GM21528 (cell line): Measurements from ENCODE around the gene KMO.
A peak's percentile ranks its signal among the peaks of the same experiment; 100 is the strongest.

Source experiments
- ATAC-seq: cut with Tn5 transposase; IDR thresholded peaks from one replicate; pipeline ENCODE4 v1.9.1; 2021; ENCODE audit warnings: mild to moderate bottlenecking, moderate library complexity; ENCODE audit not compliant: unreplicated experiment, low FRiP score

Gene KMO

DNA sequence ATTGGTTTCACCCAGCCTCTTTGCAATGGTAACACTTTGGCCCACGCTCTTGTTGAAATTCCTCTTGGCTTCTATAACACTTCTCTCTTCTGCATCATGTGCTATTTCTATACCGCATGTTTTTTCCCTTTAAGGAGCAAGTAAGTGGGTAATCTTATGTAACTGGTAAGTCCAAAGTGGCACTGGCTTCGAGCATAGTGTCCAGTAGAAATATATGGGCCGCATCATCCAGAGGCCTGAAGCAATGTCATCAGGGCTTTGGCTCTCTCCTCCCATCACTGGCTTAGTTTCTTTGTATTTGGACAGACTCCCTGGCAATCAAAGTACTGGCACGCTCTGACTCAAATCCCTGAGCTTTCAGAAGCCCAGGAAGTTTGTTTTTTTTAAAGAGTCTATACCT lies 90.5 kb downstream of the KMO start:
- ATAC-seq, result no peak

DNA sequence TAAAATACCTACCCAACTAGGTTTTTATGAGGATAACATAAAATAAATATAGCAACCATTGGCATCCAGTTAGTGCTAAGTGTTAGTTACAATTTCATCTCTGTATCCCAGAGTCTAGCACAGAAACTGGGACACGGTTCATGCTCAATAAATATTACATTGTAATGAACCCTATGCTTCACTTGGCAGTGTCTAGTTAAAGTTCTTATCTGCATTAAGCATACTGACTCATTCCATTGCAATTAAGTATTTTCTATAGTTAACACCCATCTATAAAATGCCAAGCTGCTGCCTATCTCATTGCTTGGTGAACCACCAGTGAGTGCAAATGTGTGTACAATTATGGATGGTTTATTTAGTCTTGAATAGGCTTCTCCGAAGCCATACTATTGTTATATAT lies 92.8 kb downstream of the KMO start:
- ATAC-seq, result no peak

DNA sequence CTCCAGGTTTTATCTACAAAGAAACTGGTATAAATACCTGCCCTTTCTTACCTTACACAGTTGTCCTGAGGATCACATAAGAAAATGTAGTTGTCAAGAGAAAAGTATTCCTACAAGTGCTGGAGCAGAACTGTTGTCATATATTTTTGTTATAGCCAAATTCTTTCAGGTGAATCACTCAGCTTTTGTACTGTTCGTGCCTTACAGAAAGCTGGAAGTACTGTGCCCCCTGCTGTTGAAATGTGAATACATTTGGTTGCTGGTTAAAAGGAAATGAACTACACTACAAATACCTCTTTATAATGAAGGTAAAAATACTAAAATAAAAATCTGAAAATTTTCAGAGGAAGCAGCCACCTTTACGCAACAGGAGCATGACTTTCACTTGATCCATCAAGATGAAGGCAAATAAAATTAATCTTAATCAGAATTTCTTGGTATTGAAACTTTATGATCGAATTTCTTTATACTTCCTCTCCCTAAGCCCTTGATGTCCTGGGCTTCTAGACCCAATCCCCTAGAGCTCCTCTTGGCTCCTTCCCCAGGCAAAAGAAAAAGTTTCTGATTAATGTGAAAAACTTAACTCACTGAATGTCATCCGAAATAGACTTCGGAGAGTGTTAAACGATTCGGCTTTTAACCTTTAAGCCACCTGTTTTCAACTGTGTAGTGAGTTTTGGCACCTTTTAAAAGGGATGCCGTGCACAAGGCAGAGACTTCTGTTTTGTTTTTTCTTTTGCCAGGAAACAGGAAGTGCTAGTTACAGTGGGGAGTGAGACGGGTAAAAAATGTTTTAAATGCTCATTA lies 95.5 kb downstream of the KMO start:
- ATAC-seq, result peak; percentile 77

DNA sequence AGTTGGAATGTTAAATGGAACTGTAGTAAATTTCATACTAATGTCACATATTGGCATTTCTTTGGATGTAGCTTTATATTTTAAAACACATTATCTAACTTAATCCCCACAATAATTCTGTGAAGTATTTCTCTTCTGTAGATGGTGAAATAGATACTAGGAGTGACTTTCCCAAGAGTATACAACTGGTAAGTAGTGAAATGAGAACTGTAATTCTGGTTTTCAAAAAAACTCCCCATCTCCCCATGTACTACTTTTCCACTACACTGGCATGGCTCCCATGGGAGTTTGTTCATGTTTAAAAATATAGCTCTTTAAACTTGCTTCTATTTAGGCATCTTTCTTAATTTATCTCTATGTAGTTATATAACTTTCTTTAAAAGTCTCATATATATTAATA lies 97.8 kb downstream of the KMO start:
- no peak for ATAC-seq

DNA sequence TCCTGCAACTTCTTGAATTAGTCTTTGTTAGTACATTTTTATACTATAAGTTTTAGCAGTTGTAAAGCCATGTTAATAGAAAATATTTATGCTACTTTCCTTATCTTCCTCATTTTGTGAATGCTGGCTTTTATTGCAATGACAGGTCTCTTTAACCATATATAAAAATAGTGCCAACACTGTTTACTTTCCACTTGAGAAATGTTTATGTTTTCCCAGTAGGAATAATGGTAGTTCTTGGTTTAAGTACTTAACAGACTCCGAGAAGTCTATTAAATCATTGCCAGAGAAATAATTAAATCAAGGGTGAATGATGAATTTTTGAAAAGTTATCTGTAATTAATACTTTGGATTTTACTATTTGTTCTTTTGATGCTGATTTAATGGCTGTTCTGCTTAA lies 98.3 kb downstream of the KMO start:
- ATAC-seq, result no peak

DNA sequence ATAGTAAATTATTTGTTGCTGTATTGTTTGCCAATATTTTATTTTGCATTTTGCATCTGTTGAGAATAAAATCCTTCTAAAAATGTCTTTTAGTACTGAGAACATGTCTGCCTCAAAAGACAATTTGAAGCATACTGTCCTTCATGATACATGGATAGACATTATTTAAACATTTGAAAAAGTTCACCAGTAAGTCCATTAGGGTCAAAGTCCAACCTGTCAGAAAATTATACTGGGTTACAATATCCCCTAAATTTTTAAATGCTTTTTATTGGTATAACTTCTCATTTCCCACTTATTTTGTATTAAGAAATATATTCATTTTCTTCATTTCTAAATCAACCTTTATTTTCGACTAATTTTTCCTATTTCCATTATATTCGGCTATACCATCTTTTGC lies 98.7 kb downstream of the KMO start:
- no peak for ATAC-seq

DNA sequence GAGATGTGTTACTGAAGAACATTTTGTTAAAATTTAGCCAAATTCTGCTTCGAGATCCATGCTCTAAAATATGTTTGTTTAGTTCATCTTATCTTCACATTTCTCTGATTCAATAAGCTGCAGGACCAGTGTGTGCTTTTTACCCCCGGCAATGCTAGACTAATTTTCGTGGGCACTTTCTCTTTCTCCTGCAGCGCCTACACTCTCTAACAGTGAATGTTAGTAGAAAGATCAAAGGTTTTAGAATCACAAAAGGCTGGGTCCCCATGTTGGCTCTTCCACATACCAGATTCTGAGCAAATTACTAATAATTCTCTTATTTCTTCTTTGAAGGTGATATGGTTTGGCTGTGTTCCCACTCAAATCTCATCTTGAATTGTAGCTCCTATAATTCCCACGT lies 99.5 kb downstream of the KMO start:
- no peak for ATAC-seq

DNA sequence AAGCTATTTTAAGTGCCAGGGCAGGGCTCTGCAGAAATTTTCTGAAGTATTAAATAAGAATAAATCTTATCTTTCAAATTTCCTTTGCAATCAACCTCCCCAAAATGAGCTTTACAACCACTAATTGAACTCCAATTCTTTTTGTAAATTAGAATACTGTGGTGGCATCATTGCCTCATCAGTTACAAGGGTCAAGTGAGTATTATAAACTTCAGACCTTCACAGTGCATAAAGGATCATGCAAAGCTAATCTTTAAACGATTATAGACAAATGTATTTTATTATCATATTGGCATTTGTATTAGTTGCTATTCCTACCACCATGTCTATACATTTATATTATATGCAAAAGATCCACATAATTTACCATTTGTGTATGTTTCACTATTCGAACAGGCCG lies 100.8 kb downstream of the KMO start:
- ATAC-seq, result no peak

DNA sequence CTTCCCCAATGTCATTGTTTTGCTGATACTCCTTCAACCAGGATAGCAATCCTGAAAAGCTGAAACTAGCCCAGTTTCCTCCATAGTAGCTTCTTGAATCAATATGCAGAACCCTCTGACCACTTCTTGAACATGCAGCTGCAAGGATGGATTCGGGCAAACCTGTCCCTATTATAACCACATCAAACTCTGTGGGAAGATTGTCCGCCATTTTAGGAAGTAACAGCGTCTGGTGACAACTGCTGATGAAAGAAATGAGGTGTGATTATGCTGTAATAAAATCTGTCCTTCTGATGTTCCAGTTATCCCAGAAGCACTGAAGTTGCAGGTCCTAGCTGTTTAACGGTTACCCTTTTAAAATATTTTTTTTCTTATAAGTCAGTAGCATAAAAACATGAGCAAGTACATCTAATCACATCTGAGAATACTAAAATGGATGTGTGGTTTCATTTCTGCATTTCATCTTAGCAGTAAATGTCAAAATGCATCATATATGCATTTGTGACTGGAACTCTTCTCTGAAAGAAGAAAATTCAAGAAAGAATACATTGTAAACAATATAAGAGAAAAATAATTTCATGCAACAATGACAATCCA lies 103.5 kb downstream of the KMO start:
- no peak for ATAC-seq

DNA sequence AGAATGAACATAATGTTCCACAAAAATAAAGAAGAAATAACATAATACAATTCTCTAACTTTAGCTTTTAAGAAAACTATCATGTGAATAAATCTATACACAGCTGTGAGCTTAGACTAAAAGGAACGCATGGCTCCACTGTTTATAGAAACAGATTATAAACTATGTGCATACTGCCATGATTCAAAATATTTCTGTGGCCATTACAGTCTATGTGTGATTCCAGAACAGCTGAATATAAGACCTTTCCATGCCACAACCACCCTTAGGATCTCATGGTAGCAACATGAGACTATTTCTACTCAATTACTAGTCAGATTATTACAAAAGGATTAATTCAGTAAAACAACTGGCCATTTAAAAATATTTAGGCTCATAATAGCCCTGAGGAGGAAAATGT lies 104.1 kb downstream of the KMO start:
- no peak for ATAC-seq

DNA sequence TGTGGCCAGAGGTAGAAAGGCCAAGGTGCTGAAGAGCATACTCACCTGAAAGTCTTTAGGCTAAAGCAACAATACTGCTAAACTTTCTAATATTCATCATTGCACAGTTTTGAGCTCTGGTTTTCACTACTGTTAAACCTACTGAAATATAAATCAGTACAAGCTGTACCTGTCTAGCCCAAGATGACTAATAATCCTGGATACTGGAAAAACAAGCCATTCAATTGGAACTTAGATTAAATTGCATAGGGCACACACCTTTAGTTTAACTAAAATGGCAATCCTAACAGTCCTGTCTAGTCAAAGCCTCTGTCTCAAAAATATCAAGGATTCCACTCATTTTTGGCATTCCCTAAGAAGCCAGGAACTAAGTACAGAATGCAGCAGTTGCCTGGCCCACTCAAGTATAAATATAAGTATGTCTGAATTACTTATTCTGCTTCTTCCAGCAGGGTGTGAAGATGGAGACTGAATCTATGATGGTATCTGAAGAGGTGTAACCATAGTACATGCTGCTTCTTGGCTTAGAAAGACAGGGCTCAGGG lies 104.9 kb downstream of the KMO start:
- ATAC-seq, result no peak

DNA sequence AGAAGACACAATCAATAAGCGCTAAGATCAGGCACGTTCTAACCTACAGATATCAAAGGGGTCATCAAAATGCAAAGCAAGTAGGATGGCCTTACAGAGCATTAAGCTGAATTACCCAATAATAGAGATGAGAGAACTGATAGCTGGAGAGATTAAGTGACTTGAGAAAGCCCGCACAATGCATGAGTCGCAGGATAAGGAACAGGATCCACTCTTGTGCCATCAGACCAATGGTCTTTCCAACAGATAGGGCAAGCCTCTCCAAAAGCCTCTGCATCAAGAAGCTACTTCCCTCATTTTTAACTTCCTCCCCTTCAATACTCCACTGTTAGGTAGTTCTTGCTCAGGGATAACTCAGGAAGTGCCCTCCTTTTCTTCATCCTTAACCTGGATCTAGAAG lies 105.4 kb downstream of the KMO start:
- no peak for ATAC-seq

DNA sequence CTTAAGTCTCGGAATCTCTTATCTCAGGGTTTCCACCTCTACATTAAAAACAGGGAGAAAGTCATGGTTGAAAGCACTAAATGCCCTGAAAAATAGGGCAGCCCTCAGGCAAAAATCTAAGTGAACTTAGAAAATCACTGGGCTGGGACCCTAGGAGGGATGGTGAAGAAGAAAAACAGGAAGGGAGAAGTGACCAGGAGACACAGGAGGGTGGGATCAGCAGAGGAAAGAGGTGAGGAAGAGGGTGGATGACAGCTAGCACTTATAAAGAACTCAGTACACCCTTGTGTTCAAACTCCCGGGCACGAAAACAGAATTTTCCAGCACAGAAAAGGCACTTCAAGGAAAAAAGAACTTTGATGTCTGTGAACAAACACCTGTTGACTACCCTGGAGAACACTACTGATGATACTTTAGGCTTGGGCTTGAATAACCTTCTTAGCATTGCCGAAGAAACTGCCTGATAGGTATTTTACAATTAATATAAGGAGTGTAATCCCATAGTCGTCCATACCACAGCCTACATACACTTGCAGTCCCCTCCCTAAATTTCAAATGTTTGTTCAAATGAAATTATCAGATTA lies 106.0 kb downstream of the KMO start:
- ATAC-seq, result no peak

DNA sequence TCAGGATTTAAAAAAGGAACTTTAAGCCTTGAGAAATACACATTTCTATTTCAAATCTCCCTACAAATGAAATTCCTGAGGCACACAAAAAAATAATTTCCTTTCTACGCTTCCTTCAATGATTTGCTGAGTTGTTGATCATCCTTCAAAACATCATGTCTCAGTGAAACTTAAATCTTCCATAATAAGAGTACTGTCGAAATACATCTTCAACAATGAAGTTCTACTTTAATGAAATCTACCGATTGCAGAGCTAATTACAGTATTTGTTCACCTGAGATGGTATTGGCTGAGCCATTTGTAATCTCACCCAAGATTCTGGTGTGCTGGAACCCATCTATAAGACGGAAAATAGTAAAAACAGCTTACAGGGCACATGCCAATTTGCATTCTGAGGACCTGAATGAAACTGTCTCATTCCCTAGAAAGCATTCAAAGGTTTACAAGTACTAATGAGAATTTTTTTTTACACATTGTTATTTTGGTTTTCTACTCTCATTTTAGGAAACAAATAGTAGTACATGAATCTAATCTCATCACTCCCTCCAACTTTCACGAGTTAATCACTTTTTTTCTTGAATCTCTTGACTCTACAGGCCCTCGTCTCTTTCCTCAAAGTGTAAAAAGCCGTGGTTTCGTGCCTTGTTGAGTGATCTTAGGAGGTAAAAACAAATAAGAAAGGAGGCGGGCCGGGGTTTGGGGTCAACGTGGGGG lies 106.9 kb downstream of the KMO start:
- peak; percentile 1 for ATAC-seq

DNA sequence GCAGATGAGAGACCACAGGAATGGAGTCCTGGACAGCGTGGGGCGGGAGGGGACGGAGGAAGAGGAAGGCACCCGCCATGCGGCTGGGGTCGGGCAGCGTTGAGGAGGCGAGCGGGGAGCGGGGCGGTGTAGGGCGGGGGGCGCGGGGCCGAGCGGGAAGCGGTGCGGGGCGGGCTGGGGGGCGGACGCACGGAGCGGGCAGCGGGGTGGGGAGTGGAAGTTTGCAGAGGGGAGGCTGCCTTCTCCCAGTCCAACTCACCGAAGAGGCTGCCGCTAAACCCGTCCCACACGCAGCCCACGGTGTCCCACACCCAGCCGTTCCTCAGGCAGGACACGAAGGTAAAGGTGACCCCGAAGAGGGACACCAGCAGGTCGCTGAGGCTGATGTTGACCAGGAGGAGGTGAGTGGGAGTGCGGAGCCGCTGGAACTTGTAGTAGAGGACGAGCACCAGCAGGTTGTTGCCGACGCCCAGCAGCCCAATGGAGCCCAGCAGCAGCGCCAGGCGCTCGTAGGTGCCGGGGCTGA lies 107.5 kb downstream of the KMO start:
- ATAC-seq, result peak; percentile 58

DNA sequence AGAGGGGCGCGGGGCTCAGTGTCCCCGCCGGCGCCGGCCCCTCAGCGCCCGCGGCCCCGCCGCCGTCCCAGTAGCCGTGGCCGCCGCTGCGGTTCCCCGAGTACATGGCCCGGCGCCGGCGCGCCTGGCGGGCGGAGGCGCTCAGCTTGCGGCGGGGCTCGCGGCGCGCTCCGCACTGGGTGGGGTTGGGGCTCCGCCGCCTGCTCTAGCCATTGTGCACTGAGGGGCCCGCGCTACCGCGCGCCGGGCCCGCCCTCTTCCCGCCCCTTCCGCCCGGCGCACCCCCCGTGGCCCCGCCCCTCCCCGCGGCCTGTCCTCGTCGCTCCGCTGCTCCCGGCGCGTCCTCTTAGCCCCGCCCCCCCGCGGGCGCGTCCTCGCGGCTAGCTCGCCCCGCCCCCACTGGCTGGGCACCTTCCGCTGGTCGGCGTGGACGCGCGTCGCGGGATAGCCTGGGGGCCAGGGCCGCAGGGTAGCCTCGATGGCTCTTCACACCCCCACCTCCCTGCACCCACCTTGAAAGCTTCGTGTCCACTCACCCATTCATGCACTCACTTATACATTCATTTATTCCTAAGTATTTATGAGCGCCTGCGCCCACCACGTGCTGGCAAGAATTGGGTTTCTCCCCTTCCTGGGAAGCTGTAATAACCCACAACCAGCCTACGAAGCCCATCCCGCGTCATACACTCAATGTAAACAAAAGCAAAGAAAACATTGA lies 108.1 kb downstream of the KMO start, which contains the start of the genes CHML and OPN3:
TSS of gene CHML (minus strand) at position 221 of the 718 bp plus-strand sequence. CDS start 4,603 bp downstream, outside the sequence.
TSS of gene OPN3 (minus strand) at position 221 of the 718 bp plus-strand sequence. CDS start at position 106, 115 bp downstream.
- peak; percentile 94 for ATAC-seq

DNA sequence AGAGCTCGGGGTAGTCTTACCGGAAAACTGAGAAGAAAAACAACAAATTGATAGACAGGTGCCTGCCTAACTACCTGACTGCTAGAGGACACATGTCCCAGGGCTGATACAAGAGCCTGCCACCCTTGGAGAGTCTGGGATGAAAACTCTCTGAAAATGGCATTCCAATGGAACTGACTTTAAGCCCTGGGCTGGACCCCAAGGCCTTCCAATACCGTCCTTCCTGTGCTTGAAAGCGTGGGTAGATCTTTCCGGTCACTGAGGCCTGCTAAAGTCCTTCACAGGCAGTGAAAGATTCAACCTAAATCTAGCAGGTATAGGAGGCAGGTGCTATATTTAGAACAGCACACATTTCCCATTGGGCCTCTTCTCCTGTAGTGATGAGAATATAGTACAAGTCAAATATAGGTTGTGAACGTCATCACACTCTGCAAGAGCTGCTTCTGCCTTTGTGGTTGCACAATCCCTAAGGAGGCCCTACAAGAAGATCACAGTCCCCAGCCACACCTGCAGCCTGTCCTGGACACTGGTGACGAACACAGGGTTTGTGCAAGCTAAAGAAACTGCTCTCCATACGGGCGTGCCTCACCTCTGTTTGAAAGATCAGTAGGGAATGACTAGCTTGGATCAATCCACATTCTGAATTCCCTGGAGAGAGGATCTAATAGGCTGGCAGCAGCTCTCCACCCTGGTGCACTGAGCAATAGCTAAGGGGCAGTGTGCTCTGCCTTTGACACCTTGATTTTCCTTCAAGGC lies 108.9 kb downstream of the KMO start:
- ATAC-seq, result no peak

DNA sequence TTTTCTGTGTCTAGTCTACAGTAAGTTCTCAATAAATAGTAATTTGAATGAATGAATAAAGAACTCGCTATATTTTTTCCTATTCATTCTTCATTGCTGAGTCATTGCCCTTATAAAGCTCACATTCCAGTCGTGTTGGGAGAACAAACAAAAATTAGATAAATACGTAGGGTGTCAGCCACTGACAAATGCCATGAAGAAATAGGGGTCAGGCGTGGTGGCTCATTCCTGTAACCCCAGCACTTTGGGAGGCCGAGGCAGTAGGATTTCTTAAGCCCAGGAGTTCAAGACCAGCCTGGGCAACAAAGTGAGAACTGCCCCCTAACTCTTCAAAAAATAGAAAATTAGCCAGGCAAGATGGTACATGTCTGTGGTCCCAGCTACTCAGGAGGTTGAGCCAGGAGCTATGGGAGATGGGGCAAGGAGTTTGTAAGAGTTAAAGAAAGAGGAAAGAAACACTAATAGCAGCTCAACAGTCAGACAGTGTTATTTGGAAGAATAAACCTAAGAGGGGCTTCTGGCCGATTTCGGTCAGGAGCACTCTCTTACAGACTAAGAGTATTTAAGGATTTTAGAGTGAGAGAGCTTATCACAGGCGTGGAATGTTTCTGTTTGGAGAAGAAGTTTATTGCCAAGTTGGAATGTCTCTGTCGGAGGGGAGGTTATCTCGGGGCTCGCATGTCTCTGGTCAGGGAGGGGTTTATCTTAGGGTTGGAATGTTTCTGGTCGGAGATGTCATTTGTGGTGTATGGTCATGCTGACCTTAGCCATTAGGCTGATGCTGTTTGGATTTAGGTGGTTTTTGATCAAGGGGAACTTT lies 109.8 kb downstream of the KMO start:
- no peak for ATAC-seq
